ENCODE data around the gene HYAL4.

HYAL4 gene

DNA sequence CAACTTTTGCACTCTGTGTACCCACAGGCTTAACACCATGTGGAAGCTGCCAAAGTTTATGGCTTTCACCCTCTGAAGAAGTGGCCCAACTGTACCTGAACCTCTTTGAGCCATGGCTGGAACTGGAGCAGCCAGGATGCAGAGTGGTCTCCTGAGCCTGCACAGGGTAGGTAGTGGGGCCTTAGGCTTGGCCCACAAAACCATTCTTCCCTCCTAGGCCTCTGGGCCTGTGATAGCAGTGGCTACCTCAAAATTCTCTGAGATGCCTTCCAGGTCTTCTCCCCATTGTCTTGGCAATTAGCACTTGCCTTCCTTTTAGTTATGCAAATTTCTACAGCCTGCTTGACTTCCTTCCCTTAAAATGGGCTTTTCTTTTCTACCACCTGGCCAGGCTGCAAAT is 60.7 kb downstream of the HYAL4 start:
- no peaks in the 10 kb centered on the region for H4K20me1 ChIP-seq (ENCODE audit: control insufficient read depth, insufficient read depth, low read depth, low read length)
- TF ChIP-seq, protein P1, sequence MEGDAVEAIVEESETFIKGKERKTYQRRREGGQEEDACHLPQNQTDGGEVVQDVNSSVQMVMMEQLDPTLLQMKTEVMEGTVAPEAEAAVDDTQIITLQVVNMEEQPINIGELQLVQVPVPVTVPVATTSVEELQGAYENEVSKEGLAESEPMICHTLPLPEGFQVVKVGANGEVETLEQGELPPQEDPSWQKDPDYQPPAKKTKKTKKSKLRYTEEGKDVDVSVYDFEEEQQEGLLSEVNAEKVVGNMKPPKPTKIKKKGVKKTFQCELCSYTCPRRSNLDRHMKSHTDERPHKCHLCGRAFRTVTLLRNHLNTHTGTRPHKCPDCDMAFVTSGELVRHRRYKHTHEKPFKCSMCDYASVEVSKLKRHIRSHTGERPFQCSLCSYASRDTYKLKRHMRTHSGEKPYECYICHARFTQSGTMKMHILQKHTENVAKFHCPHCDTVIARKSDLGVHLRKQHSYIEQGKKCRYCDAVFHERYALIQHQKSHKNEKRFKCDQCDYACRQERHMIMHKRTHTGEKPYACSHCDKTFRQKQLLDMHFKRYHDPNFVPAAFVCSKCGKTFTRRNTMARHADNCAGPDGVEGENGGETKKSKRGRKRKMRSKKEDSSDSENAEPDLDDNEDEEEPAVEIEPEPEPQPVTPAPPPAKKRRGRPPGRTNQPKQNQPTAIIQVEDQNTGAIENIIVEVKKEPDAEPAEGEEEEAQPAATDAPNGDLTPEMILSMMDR (IDR thresholded peaks at IDR 0.05; ENCODE audit: low read depth, low read length, poor library complexity, severe bottlenecking): no peak
- TF ChIP-seq EZH2phosphoT487 (IDR thresholded peaks at IDR 0.05; ENCODE audit: borderline replicate concordance, low read length): no peak
- H3K4me1 ChIP-seq (ENCODE audit: control insufficient read depth, low read length): peaks cover 4% of the 10 kb centered on the region; the same call in 1 of the 2 replicates
- no peaks in the 10 kb centered on the region for H3K9me3 ChIP-seq (ENCODE audit: control insufficient read depth, insufficient read depth, low read length)
- no peaks in the 10 kb centered on the region for H3K36me3 ChIP-seq (ENCODE audit: control insufficient read depth, low read length)
- no peak overlapping the region for H3K4me3 ChIP-seq (ENCODE audit: low read length)
- no peak overlapping the region for H3K4me2 ChIP-seq (ENCODE audit: low read length)
- H3K9me2 ChIP-seq (replicated peaks; ENCODE audit: control insufficient read depth, low read length): no peaks in the 10 kb centered on the region; the same call in 1 of the 2 replicates
- no peak overlapping the region for H3K27ac ChIP-seq (ENCODE audit: low read depth, low read length)
- H3F3A ChIP-seq (ENCODE audit: control insufficient read depth, insufficient read depth): no peaks in the 10 kb centered on the region
- no peaks in the 10 kb centered on the region for H3K79me2 ChIP-seq (ENCODE audit: control insufficient read depth, low read length)
- no peaks in the 10 kb centered on the region for H3K27me3 ChIP-seq (ENCODE audit: control insufficient read depth, low read length)

DNA sequence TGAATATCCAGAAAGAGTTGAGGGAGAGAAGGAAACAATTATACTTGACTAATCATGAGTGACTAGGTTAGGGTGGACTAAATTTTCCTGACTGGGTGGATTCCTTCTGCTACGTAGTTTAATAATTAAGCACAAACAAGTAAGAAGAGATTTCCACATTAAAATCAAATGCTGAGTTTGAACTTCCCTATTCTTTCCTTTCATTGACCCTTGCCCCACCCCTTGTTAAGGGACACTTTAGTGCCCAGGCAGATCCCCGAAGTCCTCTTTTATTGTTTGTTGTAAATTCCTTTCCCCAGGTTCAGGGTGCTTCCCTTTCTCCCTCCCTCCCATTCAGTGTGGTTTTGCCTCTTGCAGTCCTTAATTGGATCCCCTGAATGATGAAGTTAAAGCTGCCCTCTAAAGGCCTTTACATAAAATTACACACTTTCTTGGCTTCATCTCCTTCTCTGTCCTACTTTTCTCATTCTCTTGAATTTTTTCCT is 71.3 kb downstream of the HYAL4 start:
- TF ChIP-seq, protein P1 (IDR thresholded peaks at IDR 0.05; ENCODE audit: low read depth, low read length, poor library complexity, severe bottlenecking): peak; percentile 59
- no peak for TF ChIP-seq EZH2phosphoT487 (IDR thresholded peaks at IDR 0.05; ENCODE audit: borderline replicate concordance, low read length)
- no peaks in the 10 kb centered on the region for H3K9me3 ChIP-seq (ENCODE audit: control insufficient read depth, insufficient read depth, low read length)

DNA sequence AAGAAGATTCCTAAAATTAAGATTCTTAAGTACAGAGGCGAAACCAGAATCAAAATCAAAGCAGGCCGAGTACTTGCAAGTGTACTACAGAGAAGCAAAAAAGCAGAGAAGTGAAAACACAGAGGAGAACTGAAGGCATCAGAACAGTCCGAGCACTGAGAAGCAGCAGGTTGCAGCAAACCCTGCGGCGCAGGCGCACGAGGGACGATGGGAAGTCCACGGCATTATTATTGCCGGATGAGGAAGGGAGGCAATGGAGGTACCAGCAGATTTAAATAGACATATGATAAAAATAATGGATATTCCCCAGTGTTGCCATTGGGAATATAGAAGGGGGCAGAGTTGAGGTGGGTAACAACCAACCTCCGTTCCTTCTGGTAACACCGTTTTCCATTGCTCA is 72.9 kb downstream of the HYAL4 start:
- no peak overlapping the region for H3K27ac ChIP-seq (ENCODE audit: low read depth, low read length)
- no peaks in the 10 kb centered on the region for H3K9me3 ChIP-seq (ENCODE audit: control insufficient read depth, insufficient read depth, low read length)
- H3K4me1 ChIP-seq (ENCODE audit: control insufficient read depth, low read length): no peaks in the 10 kb centered on the region
- H4K20me1 ChIP-seq (ENCODE audit: control insufficient read depth, insufficient read depth, low read depth, low read length): no peaks in the 10 kb centered on the region
- H3K4me2 ChIP-seq (ENCODE audit: low read length): no peak overlapping the region
- no peaks in the 10 kb centered on the region for H3K9me2 ChIP-seq (replicated peaks; ENCODE audit: control insufficient read depth, low read length)
- H3K79me2 ChIP-seq (ENCODE audit: control insufficient read depth, low read length): no peaks in the 10 kb centered on the region
- no peaks in the 10 kb centered on the region for H3K27me3 ChIP-seq (ENCODE audit: control insufficient read depth, low read length)
- no peak for TF ChIP-seq EZH2phosphoT487 (IDR thresholded peaks at IDR 0.05; ENCODE audit: borderline replicate concordance, low read length)
- TF ChIP-seq, protein P1 (IDR thresholded peaks at IDR 0.05; ENCODE audit: low read depth, low read length, poor library complexity, severe bottlenecking): no peak
- H3K4me3 ChIP-seq (ENCODE audit: low read length): no peak overlapping the region
- H3K36me3 ChIP-seq (ENCODE audit: control insufficient read depth, low read length): no peaks in the 10 kb centered on the region
- H3F3A ChIP-seq (ENCODE audit: control insufficient read depth, insufficient read depth): no peaks in the 10 kb centered on the region

More for the DNA sequence above, 71.3 kb downstream of the HYAL4 start:
- Histone ChIP-seq H3K4me3 (ENCODE audit: low read length) (no peak overlapping the region), H3F3A (ENCODE audit: control insufficient read depth, insufficient read depth) (no peaks in the 10 kb centered on the region), H3K27me3 (ENCODE audit: control insufficient read depth, low read length) (no peaks in the 10 kb centered on the region), H3K27ac (ENCODE audit: low read depth, low read length) (no peak overlapping the region), H4K20me1 (ENCODE audit: control insufficient read depth, insufficient read depth, low read depth, low read length) (no peaks in the 10 kb centered on the region), H3K79me2 (ENCODE audit: control insufficient read depth, low read length) (no peaks in the 10 kb centered on the region), H3K36me3 (ENCODE audit: control insufficient read depth, low read length) (no peaks in the 10 kb centered on the region), H3K4me1 (ENCODE audit: control insufficient read depth, low read length) (no peaks in the 10 kb centered on the region), H3K9me2 (replicated peaks; ENCODE audit: control insufficient read depth, low read length) (no peaks in the 10 kb centered on the region), H3K4me2 (ENCODE audit: low read length) (no peak overlapping the region)

All from DOHH2 (cell line).